Left hindlimb (tissue), 1 donor: ENCODE measurements around the gene FGF4.
"Not testable (repeated sequence)": the region's sequence is repeated elsewhere in the genome, so short reads cannot be mapped to it uniquely, and the experiment has no call there.

Source experiments
- DNase-seq: peaks from one replicate; pipeline ENCODE4 v3.0.0-alpha.2; 2018

FGF4 gene

DNA sequence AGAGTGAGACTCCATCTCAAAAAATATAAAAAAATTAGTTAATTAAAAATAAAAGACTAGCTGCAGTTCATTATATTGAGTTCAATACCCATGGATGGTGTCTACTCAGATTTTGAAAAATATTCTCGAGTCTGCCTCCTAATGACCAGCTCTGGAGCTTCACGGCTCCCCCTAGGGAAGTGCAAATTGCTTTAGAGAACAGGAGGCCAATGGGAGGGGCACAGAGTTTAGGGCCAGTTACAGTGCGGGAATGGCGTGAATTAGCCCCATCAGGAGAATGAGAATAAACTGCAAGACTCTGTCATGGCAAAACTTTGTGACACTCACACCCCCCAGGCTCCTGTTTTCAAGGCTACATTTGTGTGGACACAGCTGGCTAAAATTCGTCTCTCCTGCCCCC is 4.6 kb downstream of the FGF4 start:
- DNase-seq: no peak

DNA sequence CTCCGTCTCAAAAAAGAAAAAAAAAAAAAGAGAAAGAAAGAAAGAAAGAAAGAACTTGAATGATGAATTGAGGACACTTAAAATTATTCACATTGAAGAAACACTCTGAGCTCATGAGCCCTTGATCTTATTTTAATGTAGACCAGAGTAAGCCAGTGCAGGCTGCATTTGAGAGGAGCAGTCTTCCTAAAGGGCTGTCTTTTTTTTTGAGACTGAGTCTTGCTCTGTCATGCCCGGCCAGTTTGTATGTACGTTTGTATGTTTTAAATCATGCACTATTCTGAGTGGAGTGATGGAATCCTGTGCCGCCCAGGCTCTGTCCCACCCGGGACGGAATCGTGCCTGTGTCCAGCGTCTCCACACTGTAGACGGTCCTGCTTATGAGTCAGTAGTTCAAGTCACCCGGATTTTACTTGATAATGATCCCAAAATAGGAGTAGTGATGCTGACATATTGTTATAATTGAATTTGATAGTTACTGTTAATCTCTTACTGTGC is 9.6 kb downstream of the FGF4 start:
- no peak for DNase-seq

DNA sequence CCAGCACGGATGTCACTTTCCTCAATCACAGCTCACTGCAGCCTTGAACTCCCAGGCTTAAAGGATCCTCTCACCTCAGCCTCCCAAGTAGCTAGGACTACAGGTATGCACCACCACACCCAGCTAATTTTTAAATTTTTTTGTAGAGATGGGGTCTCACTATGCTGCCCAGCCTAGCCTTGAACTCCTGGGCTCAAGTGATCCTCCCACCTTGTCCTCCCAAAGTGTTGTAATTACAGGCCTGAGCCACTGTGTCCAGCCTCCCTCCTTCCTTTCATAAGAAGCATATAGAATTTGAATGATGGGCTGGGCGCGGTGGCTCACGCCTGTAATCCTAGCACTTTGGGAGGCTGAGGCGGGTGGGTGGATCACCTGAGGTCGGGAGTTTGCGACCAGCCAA is 10.2 kb downstream of the FGF4 start:
- not testable (repeated sequence) for DNase-seq

DNA sequence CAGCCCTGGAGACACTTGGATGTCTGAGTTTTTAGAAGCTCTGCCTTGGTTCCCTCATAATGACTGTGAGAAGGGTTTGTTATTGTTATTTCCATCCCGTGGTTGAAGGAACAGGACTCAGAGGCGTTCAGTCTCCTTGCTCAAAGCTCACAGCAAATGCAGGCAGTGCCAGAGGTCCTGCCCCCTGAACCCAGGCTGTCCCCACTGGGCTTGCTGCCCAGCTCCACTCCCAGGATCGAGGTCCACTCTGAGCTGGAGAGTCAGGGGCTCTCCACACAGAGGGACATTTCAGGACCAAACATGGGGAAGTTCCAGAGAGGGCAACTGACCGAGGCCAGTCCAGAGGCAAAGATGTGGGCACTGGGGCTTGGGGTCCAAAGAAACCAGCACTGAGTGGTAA is 14.8 kb downstream of the FGF4 start:
- DNase-seq: no peak

DNA sequence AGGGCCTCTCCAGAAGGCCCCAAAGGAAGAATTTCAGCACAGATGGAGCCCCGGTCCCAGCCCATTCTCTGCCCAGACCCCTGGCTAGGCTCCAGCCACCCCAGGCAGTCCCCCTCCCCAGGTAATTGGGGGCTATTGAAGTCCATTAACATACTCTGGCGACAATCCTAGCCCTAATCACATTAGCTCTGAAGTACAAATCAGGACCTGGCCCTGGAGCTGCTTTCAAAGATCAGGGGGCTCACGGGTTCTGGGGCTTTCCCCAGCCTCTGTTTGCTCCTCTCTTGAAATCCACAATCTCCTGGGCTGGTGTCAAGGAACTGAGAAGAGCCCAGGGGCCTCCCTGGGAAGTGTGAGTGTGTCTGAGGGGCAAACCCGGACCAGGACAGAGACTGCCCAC is 22.3 kb downstream of the FGF4 start:
- no peak for DNase-seq

DNA sequence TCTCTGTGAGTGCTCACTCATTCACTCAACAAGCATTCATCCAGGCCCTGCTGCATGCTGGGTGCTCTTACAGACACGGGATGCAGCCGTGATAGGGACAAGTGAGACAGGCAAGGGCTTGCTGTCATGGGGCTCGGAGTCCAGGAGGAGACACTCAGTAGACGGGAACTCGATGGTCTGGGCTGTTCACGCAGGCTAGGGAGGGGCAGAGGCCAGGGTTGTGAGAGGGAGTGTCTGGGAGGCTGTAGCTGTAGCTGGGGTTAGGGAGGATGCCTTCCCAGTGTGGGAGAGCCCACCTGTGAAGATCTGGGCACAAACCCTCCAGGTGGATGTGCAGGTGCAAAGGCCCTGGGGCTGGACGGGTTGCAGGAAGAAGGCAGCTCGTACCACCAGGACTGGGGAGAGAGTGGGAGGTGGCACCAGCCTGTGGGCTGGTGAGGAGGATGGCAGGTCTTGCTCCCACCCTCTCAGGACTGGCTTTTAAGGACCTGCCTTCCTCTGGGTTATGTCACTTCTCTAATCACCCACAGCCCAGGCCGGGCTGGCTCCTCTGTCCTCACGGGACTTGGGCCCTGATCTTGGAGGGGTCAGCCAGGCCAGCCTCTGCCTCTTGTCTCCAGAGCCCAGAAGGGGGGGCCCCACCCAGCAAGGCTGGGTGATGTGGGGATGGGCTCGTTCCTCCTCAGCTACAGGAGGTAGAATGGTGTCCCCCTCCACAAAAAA is 24.1 kb downstream of the FGF4 start:
- no peak for DNase-seq

DNA sequence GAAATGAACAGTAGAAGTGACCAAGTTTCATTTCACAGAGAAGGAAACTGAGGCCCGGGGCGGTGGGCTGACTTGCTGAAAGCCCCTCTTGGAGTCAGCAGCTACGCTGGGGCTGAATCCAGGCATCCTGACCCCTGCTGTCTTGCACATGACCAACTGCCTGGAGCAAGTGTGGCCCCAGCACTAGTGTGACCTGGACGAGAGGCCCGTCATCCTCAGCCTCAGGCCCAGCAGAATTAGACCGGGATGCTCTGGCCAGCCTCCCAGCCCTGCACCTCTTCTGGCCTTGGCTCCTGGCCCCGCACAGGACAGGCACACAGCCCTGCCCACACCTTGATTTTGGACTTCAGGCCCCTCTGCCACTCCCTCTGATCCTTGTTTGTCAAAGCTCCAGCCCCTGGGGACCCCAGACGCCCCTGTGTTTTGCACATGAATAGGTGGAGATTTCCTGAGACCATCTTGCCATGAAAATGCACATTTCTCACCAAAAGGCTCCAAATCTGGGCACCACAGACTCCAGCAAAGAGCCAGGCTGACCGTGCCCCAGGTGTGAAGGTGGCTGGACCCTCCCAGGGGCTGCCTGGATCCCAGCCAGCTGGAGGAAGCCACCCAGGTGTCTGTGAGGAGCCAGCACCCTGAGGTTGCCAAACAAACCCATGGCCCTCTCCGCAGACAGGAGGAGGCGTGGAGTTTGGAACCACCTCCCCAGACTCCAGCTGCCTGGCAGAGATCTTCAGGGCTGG is 24.9 kb downstream of the FGF4 start:
- DNase-seq: no peak

DNA sequence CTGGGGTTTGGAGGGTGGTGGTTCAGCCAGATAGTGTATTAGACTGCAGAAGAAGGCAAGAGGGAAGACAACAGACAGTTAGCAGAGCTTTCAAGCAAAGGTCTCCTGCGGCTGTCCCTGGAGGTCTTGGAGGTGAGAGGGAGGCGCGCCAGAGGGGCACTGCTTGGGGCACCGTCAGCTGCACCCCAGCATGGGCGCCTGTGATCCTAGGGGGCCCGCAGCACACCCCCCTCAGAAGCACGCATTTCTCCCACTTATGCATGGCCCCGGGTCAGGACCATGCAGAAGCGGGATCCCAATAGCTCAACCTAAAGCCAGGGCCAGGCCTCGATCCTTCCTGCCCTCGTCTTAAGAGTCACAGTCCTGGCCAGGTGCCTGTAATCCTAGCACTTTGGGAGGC is 26.5 kb downstream of the FGF4 start:
- no peak for DNase-seq

DNA sequence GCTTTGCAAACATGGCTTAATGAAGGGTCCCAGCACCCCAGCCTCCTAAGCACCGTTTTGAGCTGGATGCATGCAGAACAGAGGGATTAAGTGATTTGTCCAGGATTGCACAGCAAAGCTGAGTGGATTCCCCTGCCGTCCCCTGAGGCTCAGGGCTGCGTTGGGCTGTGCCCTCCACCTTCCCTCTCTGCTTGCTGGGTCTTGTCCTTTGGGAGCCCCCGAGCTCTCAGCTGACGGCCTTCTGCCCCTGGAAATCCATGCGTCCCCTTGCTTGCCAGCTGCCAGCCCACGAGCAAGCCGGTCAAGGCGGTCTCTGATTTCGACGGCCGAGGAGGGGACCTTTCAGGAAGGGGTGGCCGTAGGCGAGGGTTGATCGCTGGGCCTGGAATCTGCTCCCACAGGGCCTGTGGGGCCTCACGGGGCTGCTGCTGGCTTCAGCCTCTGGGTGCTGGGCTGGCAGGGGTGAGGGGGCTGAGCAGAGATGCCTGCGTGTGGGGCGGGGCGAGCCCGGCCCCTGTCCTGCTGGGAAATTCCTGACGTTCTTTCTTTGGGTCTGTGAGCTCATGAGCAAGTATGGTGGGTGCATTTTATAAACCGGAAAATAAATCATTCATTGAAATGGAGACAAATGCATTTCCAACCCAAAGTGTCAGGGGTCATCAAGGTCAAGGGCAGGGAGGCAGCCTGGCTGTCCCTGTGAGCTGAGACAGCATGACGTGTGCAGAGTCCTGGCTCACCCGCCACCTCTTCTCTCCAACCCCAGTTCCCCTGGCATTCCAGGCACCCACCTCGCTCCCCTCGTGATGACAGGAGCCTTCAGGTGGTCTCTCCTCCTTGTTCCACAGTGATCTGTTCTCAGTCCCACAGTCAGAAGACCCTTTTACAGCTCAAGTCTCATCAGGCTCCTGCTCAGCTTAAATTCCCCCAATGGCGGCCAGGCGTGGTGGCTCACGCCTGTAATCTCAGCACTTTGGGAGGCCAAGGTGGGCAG is 28.1 kb downstream of the FGF4 start:
- DNase-seq: no peak

DNA sequence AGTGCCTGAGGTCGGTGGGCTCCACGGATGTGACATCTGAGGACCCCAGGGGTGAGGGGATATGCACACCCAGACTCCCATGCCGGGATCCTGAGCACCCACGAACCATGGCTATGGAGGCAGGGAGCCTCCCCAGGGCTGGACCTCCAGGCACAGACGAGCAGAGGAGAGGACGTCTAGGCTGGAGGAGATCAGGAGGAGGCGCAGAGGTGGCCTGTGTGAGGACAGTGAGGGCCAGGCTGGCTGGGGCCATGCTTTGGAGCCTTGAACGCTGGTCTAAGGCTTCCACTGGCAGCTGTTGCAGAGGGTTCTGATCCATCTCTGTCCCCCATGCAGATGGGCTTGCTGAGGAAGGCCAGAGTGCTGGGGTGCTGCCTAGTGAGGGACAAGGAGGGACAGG is 29.0 kb downstream of the FGF4 start:
- no peak for DNase-seq

DNA sequence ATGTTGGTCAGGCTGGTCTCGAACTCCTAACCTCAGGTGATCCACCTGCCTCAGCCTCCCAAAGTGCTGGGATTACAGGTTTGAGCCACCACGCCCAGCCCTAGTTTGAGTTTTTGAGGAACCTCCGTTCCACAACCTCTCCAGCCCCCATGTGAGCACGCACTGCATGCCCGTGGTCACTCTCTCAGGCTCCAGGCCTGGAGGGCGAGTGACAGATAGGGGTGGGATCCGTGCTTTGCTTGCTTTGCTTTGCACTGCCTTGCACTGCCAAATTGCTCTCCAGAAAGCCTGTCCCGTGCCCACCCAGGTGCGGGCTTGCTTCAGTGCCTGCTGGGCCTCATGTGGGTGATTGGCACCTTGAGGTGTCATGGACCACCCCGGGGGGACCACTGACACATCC is 29.9 kb downstream of the FGF4 start:
- no peak for DNase-seq

DNA sequence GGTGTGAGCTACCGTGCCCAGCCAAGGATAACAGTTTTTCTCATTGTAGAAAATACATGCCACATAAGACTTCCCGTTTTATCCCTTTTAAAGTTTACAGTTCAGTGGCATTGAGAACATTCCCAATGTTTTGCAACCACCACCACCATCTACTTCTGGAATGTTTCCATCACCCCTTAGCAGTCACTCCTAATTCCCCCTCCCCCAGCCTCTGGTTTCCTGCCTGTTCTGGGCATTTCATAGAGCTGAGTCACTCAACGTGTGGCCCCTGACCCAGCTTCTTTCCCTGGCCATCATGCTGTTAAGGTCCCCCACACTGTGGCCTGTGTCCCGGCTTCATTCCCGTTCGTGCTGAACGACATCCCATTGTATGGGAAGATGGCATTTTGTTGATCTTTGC is 30.7 kb downstream of the FGF4 start:
- no peak for DNase-seq

DNA sequence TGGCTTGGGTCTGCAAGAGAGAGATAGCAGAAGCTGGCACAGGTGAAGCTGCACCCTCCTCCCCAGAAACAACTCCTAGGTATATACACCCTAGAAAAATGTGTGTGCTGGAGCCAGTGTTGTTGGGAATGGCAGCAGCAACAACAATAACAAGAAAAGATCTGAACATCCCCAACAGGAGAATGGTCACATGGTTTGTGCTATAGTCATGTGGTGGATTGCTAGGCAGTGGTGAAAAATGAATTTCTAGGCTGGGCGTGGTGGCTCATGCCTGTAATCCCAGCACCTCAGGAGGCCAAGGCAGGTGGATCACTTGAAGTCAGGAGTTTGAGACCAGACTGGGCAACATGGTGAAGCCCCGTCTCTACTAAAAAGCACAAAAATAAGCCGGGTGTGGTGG is 40.3 kb downstream of the FGF4 start:
- no peak for DNase-seq

DNA sequence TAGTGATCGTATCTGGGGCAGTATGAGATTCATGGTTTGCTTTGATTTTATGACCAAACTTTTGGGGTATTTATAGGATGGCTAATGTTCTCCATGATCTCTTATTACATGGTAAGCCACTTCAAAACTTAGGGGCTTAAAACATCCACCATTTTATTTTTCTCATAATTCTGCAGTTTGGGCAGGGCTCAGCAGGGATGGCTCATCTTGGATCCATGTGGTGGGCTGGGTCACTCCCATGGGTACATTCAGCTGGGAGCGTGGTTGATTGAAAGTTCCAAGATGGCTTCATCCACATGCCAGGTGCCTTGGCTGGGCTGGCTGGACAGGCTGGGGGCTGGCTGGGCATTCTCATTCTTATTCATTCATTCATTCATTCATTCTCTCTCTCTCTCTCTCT is 40.8 kb downstream of the FGF4 start:
- DNase-seq: no peak

DNA sequence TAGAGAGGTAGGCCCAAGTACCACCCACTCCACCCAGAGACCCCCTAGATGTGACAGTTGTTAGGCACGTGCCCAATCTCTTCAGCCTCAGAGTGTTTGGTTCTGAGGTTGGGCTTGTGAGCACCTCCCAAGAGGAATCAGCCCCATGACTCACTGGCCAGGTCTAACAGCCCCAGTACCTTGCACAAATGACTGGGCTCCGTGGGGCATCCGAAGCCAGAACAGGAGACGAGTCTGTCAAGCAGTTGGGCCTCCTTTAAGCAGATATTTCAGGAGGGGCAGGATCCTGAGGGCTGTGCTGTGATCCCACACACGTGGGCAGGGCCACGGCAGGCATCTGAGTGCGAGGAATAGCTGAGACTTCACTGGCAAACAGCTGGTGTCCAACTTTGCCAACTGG is 42.2 kb downstream of the FGF4 start:
- DNase-seq: no peak

DNA sequence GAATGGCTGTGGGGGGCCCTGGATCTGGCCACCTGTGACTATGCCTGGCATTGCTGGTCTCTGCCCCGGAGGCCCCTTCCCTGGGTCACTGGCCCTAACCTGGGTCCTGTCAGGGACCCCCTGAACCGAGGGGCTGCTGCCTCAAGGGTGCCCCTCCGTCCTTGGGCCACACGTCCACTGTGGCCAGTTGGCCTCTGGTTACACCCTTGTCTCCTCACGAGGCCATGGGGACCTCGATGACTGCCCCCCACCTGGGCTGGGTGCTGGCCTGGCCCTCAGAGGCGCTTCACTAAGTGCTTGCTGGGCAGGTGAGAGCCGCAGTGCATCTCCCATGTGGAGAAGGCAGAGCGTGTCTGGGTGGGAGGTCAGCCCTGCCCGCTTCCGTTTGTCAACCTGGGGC is 44.0 kb downstream of the FGF4 start:
- DNase-seq: no peak

DNA sequence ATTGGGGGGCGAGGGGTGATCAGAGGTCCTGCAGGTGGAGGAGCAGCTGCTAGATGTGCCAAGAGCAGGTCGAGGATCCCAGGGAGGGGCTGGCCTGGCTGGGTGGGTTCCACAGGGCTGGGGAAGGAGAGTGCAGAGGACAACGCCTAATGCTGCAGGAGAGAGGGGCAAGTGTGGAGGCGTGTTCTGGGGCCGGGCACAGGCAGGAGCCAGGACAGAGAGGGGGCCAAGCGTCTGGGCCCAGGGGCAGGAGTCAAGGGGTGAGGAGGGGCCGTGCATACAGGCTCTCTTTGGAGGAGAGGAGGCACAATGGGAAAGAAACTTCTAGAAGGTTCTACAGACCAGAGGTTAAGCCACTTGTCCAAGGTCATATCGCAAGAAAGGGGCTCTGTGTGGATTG is 44.6 kb downstream of the FGF4 start:
- no peak for DNase-seq

DNA sequence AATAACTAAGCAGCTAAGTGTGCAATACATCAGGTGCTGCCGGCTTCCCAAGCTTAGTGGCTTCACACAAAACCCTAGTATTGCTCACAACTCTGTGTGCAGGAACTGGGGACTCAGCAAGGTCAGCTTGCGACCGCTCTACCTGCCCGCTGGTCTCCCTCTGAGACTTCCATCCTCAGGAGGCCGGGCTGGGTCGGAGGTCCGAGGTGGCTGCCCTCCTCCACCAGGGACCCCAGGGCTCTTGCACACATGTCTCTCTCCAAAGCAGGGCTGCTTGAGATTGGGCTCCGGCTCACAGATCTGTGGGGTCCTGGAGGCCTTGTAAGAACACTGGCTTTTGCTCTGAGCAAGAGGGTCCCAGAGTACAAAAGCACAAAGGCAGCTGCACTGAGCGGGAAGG is 45.9 kb downstream of the FGF4 start:
- DNase-seq: no peak

DNA sequence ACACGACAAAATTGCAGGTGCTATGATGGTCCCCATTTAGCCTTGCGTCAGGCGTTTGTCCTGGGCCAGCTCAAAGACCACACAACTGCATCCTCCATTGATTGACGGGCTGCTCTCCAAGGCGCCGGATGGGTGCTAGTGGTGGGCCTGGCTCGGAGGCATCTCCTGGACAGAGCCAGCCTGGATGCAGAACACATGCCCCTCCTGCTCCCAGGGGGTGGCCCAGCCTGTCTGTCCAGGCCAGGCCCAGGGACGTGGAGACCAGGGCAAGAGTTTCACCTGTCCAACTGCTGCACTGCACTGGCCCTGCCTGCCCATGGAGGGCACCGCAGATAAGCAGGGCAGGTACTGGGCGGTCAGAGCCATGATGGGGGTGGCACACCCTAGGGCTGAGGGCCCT is 47.9 kb downstream of the FGF4 start:
- DNase-seq: no peak

DNA sequence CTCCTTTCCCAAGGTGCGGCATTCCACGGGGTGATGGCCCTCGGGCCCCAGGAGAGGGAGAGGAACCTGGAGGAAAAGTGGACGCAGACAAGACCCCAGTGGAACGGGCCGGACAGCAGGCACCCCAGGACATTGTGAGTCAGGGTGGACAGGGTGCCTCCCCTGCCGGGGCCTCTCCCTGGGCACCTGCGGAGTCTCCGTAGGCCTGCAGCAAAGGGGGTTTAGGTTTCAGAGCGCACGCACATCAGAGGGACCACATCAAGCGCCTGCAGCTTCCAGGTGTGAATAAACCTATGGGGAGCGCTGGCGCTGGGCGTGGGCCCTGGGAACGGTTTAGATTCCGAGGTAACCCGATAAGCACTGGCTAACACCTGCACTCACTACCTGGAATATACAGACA is 48.7 kb downstream of the FGF4 start:
- no peak for DNase-seq

DNA sequence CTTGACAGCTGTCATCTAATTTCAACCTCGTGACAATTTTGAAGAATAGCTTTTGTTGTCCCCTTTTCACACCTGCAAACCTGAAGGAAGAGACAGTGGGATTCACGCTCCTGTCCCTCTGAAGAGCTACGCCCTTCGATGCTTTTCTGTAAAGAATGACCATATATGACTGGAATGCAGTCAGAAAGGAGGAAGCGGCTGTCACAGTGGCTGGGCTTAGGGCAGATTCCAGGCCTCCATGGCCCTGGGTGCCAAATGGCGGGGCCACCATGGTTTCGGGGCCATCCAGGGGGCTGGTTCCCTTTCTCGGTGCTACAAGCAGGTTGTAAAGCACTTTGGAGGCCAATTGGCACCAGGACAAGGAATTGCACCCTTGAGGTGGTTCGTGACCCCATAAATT is 49.1 kb downstream of the FGF4 start:
- DNase-seq: no peak

DNA sequence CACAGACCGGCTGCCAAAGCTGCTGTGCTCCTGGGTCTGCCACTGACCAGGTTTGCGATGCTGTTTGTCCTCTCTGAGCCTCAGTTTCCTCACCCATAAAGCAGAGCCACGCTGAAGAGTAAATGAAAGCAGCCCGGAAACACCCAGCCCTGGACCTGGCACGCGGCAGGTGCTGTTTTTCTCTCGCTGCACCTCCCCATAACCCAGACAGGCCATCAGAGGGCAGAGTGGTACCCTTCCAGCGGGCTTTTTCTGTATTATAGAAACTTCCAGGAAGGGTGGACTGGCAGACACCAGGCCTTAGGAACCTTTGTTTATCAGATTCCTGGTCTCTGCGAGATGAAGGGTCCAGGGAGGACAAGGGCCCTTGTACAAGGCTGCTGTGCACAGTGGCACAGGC is 53.4 kb downstream of the FGF4 start:
- DNase-seq: no peak

DNA sequence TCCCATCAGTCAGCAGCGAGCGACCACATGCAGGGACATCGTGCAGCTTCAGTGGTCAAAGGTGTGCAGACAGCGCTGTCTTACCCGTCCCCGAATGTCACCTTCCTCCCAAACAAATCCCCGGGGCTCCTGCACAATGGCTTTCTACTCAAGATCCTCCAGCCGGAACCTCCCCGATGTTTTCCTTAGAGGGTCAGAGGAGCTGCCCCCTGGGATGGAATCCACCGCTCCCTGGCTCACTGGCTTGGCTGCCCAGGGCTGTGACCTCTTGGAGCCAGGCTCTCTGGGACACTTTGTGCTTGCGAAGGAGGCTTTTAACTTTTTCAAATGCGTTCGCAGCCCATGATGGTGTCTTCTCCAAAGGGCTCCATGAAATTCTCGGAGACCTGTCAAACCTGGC is 54.0 kb downstream of the FGF4 start:
- no peak for DNase-seq
